ENCODE data around the gene BDP1. TPM values are rescaled to one million over a fixed set of nuclear protein-coding genes. Genes with fewer than 3 reads are reported as not detected.

The BDP1 gene
- polyA plus RNA-seq, 1 of the 3 experiments (the other 2 are of a cell fraction) = 4.4 TPM

- peaks cover 8% of the 10 kb centered on the region for H3K79me2 ChIP-seq (ENCODE audit: insufficient read depth)
- no peak for DNase-seq
- H3F3A ChIP-seq (replicated peaks; ENCODE audit: insufficient read depth) = peaks cover 16% of the 10 kb centered on the region
- ChIA-PET POLR2A (no interaction called here), CTCF (interaction anchor here (1.1 to 1.5 kb wide), 2 partner anchors 18 to 168 kb away, joined by 3 to 5 read pairs; no protein-coding TSS in a partner anchor)
- 68% methylated on average over 4 of the region's 4 CpGs for WGBS (ENCODE audit: low lambda C conversion rate)
- H3K4me3 ChIP-seq (ENCODE audit: low read depth in 2 of 2, low read length in 1 of 2) = no peak overlapping the region
- H2AFZ ChIP-seq (ENCODE audit: low read depth) = no peak overlapping the region
- H3K36me3 ChIP-seq (replicated peaks in 1 of 2; ENCODE audit: control insufficient read depth in 1 of 2, insufficient read depth in 2 of 2, low read length in 1 of 2) = no peaks in the 10 kb centered on the region
- TF ChIP-seq MAX (IDR thresholded peaks at IDR 0.05; ENCODE audit: low read depth) (no peak), SIN3A (IDR thresholded peaks at IDR 0.05; ENCODE audit: borderline replicate concordance, low read depth, low read length) (no peak), RFX5 (IDR thresholded peaks at IDR 0.05; ENCODE audit: low read length) (no peak), EP300 (IDR thresholded peaks at IDR 0.05; ENCODE audit: borderline replicate concordance in 1 of 2, low read depth in 1 of 2, low read length in 1 of 2) (no peak), USF2 (IDR thresholded peaks at IDR 0.05; ENCODE audit: borderline replicate concordance, low read depth, low read length) (no peak), TAF1 (IDR thresholded peaks at IDR 0.05; ENCODE audit: borderline replicate concordance, low read depth, low read length) (no peak), MEF2A (IDR thresholded peaks at IDR 0.05; ENCODE audit: borderline replicate concordance, low read depth) (no peak), CHD2 (IDR thresholded peaks at IDR 0.05; ENCODE audit: low read length, partially characterized antibody) (no peak), POLR2AphosphoS5 (IDR thresholded peaks at IDR 0.05; ENCODE audit: low read depth, low read length) (no peak), PBX3 (IDR thresholded peaks at IDR 0.05) (no peak), RCOR1 (IDR thresholded peaks at IDR 0.05; ENCODE audit: low read length) (no peak), YY1 (IDR thresholded peaks at IDR 0.05; ENCODE audit: low read depth) (no peak), JUND (IDR thresholded peaks at IDR 0.05) (no peak), REST (IDR thresholded peaks at IDR 0.05; ENCODE audit: low read depth, low read length) (no peak), IRF3 (IDR thresholded peaks at IDR 0.05; ENCODE audit: low read depth, low read length) (no peak)
- no peaks in the 10 kb centered on the region for H3K9me3 ChIP-seq
- no peaks in the 10 kb centered on the region for H4K20me1 ChIP-seq (ENCODE audit: insufficient read depth)
- no peaks in the 10 kb centered on the region for H3K9me2 ChIP-seq
- no peak overlapping the region for H3K4me2 ChIP-seq
- H3K27ac ChIP-seq (ENCODE audit: low read depth in 2 of 2, low read length in 1 of 2) = no peak overlapping the region
- no peak overlapping the region for H3K9ac ChIP-seq
- H3K4me1 ChIP-seq (ENCODE audit: control insufficient read depth in 1 of 2, insufficient read depth in 2 of 2, low read depth in 1 of 2, low read length in 1 of 2) = peaks cover 3 to 4% of the 10 kb centered on the region in 2 experiments; a peak in 2 of 4 replicates
- H3K27me3 ChIP-seq (ENCODE audit: insufficient read depth) = no peaks in the 10 kb centered on the region
These were observed 127.6 kb downstream of the BDP1 start for GRCh38 chr5:71582945-71583584.
